ENCODE data around the gene FYB1. TPM values are rescaled to one million over a fixed set of nuclear protein-coding genes. Genes with fewer than 3 reads are reported as not detected.
A peak's percentile ranks its signal among the peaks of the same experiment; 100 is the strongest.

The FYB1 gene
- total RNA-seq, 1 experiment from 2014 or later: not detected

- ChIA-PET POLR2A (ENCODE audit: low non-redundant PET) (no interaction called here), CTCF (no interaction called here)
- H3K36me3 ChIP-seq (ENCODE audit: insufficient read depth, low read length, poor library complexity, severe bottlenecking): no peaks in the 10 kb centered on the region
- no TSS peak for BruUV-seq (replicated peaks)
- TF ChIP-seq EZH2 (IDR thresholded peaks at IDR 0.05; ENCODE audit: borderline replicate concordance, low read depth, low read length, poor library complexity, severe bottlenecking) (no peak), CTCF (conservative IDR thresholded peaks at IDR 0.05; ENCODE audit: low read depth, low read length) (peak; percentile 41; the same call in 1 of the 2 replicates)
- H3K4me3 ChIP-seq (ENCODE audit: low read depth, low read length, poor library complexity, severe bottlenecking): no peak overlapping the region
- H3K27ac ChIP-seq (ENCODE audit: low read depth, low read length, poor library complexity, severe bottlenecking): no peak overlapping the region
- H3K27me3 ChIP-seq (replicated peaks; ENCODE audit: insufficient read depth, low read depth, low read length, poor library complexity): no peaks in the 10 kb centered on the region
- intact Hi-C loops (cut with micrococcal nuclease; ENCODE audit: unreplicated experiment): loop anchor here (1.0 to 10.0 kb wide), 2 partner anchors 134 to 396 kb away; no protein-coding TSS in a partner anchor
- DNase-seq (ENCODE audit: low spot score): peak; percentile 16
- H3K9me3 ChIP-seq (ENCODE audit: low read depth, low read length, poor library complexity, severe bottlenecking): no peaks in the 10 kb centered on the region
- no peaks in the 10 kb centered on the region for H3K4me1 ChIP-seq (ENCODE audit: insufficient read depth, low read length, poor library complexity, severe bottlenecking)
These were observed 70.3 kb downstream of the FYB1 start for GRCh38 chr5:39148983-39149534.

- no peaks in the 10 kb centered on the region for H3K36me3 ChIP-seq (ENCODE audit: insufficient read depth, low read length, poor library complexity, severe bottlenecking)
- BruUV-seq (replicated peaks): no TSS peak
- no peaks in the 10 kb centered on the region for H3K27me3 ChIP-seq (replicated peaks; ENCODE audit: insufficient read depth, low read depth, low read length, poor library complexity)
- no peak overlapping the region for H3K27ac ChIP-seq (ENCODE audit: low read depth, low read length, poor library complexity, severe bottlenecking)
- no peak for DNase-seq (ENCODE audit: low spot score)
- ChIA-PET CTCF (no interaction called here), POLR2A (ENCODE audit: low non-redundant PET) (no interaction called here)
- H3K9me3 ChIP-seq (ENCODE audit: low read depth, low read length, poor library complexity, severe bottlenecking): no peaks in the 10 kb centered on the region
- intact Hi-C loops (cut with micrococcal nuclease; ENCODE audit: unreplicated experiment): loop anchor here (10.0 kb wide), 1 partner anchor 398 kb away; no protein-coding TSS in a partner anchor
- H3K4me3 ChIP-seq (ENCODE audit: low read depth, low read length, poor library complexity, severe bottlenecking): no peak overlapping the region
- no peaks in the 10 kb centered on the region for H3K4me1 ChIP-seq (ENCODE audit: insufficient read depth, low read length, poor library complexity, severe bottlenecking)
- TF ChIP-seq EZH2 (IDR thresholded peaks at IDR 0.05; ENCODE audit: borderline replicate concordance, low read depth, low read length, poor library complexity, severe bottlenecking): no peak
- no peak for TF ChIP-seq CTCF (conservative IDR thresholded peaks at IDR 0.05; ENCODE audit: low read depth, low read length)
These were observed 72.4 kb downstream of the FYB1 start for GRCh38 chr5:39146831-39147540.

- no peak for TF ChIP-seq EZH2 (IDR thresholded peaks at IDR 0.05; ENCODE audit: borderline replicate concordance, low read depth, low read length, poor library complexity, severe bottlenecking)
- intact Hi-C loops (cut with micrococcal nuclease; ENCODE audit: unreplicated experiment): loop anchor here (10.0 kb wide), 1 partner anchor 401 kb away; no protein-coding TSS in a partner anchor
- H3K4me1 ChIP-seq (ENCODE audit: insufficient read depth, low read length, poor library complexity, severe bottlenecking): no peaks in the 10 kb centered on the region
- no peak overlapping the region for H3K27ac ChIP-seq (ENCODE audit: low read depth, low read length, poor library complexity, severe bottlenecking)
- ChIA-PET POLR2A (ENCODE audit: low non-redundant PET) (no interaction called here), CTCF (no interaction called here)
- no peak for DNase-seq (ENCODE audit: low spot score)
- no peaks in the 10 kb centered on the region for H3K9me3 ChIP-seq (ENCODE audit: low read depth, low read length, poor library complexity, severe bottlenecking)
- H3K4me3 ChIP-seq (ENCODE audit: low read depth, low read length, poor library complexity, severe bottlenecking): no peak overlapping the region
- H3K27me3 ChIP-seq (replicated peaks; ENCODE audit: insufficient read depth, low read depth, low read length, poor library complexity): no peaks in the 10 kb centered on the region
- H3K36me3 ChIP-seq (ENCODE audit: insufficient read depth, low read length, poor library complexity, severe bottlenecking): no peaks in the 10 kb centered on the region
- no TSS peak for BruUV-seq (replicated peaks)
These were observed 76.1 kb downstream of the FYB1 start for GRCh38 chr5:39143151-39143860.

All from A673 (cell line).